ENCODE data around the gene PDE4D. TPM values are rescaled to one million over a fixed set of nuclear protein-coding genes. Genes with fewer than 3 reads are reported as not detected.

Gene PDE4D
- total RNA-seq, 1 experiment from 2014 or later: 6.5 TPM

DNA sequence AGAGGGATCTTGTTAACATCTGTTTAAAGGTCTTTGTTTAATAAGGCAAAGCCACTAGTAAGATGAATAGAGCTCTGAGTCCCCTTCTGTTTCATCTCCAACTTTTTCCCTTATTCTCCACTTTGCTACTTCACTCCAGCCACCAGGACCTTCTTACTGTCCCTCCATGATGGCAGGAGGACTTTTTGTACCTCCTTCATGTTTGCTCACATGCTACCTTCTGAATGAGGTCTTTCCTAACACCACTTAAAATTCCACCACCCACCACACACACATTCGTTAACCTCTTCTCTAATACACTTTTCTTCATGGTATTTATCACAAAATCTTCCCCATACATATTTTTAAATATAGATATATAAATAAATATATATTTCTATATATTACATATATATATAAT, 501.9 kb downstream of the PDE4D start:
- no peak for DNase-seq (ENCODE audit: low spot score)
- intact Hi-C loops (cut with micrococcal nuclease; ENCODE audit: unreplicated experiment): loop anchor here (5.0 kb wide), 3 partner anchors 106 to 406 kb away; no protein-coding TSS in a partner anchor
- no peak overlapping the region for H3K27ac ChIP-seq (ENCODE audit: low read depth, low read length, poor library complexity, severe bottlenecking)
- ChIA-PET POLR2A (ENCODE audit: low non-redundant PET) (no interaction called here), CTCF (no interaction called here)
- TF ChIP-seq EZH2 (IDR thresholded peaks at IDR 0.05; ENCODE audit: borderline replicate concordance, low read depth, low read length, poor library complexity, severe bottlenecking): no peak
- TF ChIP-seq, protein P1, sequence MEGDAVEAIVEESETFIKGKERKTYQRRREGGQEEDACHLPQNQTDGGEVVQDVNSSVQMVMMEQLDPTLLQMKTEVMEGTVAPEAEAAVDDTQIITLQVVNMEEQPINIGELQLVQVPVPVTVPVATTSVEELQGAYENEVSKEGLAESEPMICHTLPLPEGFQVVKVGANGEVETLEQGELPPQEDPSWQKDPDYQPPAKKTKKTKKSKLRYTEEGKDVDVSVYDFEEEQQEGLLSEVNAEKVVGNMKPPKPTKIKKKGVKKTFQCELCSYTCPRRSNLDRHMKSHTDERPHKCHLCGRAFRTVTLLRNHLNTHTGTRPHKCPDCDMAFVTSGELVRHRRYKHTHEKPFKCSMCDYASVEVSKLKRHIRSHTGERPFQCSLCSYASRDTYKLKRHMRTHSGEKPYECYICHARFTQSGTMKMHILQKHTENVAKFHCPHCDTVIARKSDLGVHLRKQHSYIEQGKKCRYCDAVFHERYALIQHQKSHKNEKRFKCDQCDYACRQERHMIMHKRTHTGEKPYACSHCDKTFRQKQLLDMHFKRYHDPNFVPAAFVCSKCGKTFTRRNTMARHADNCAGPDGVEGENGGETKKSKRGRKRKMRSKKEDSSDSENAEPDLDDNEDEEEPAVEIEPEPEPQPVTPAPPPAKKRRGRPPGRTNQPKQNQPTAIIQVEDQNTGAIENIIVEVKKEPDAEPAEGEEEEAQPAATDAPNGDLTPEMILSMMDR (conservative IDR thresholded peaks at IDR 0.05; ENCODE audit: low read depth, low read length): no peak
- peaks cover 5% of the 10 kb centered on the region for H3K27me3 ChIP-seq (replicated peaks; ENCODE audit: insufficient read depth, low read depth, low read length, poor library complexity)
- no peaks in the 10 kb centered on the region for H3K4me1 ChIP-seq (ENCODE audit: insufficient read depth, low read length, poor library complexity, severe bottlenecking)
- H3K9me3 ChIP-seq (ENCODE audit: low read depth, low read length, poor library complexity, severe bottlenecking): no peaks in the 10 kb centered on the region
- no peaks in the 10 kb centered on the region for H3K36me3 ChIP-seq (ENCODE audit: insufficient read depth, low read length, poor library complexity, severe bottlenecking)
- no TSS peak for BruUV-seq (replicated peaks)
- no peak overlapping the region for H3K4me3 ChIP-seq (ENCODE audit: low read depth, low read length, poor library complexity, severe bottlenecking)

DNA sequence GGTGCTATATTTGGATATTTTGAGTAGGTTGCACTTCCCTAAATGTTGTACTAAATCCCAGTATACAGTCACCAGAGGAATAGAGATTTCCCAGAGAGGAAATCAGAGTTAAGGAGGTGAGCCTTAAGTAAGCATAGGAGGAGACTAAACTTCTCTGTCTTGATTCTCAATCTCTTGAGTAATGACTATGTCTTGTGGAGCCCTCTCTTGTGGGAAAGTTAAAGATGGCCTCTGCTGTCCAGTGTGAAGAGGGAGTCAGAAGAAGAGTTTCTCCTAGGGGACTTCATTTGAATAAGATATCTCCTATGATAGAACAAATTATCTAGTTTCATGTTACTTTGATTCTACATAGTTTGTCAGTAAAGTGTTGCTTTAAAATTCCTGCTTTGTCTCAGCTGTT, 502.5 kb downstream of the PDE4D start:
- ChIA-PET POLR2A (ENCODE audit: low non-redundant PET) (no interaction called here), CTCF (no interaction called here)
- H3K36me3 ChIP-seq (ENCODE audit: insufficient read depth, low read length, poor library complexity, severe bottlenecking): no peaks in the 10 kb centered on the region

GRCh38 chr5:59390074-59390659, 503.4 kb downstream of the PDE4D start:
- DNase-seq (ENCODE audit: low spot score): peak; percentile 35
- no peaks in the 10 kb centered on the region for H3K9me3 ChIP-seq (ENCODE audit: low read depth, low read length, poor library complexity, severe bottlenecking)
- ChIA-PET POLR2A (ENCODE audit: low non-redundant PET) (no interaction called here), CTCF (no interaction called here)
- no peak overlapping the region for H3K27ac ChIP-seq (ENCODE audit: low read depth, low read length, poor library complexity, severe bottlenecking)
- no peak for TF ChIP-seq EZH2 (IDR thresholded peaks at IDR 0.05; ENCODE audit: borderline replicate concordance, low read depth, low read length, poor library complexity, severe bottlenecking)
- TF ChIP-seq, protein P1 (conservative IDR thresholded peaks at IDR 0.05; ENCODE audit: low read depth, low read length): peak; percentile 71
- H3K27me3 ChIP-seq (replicated peaks; ENCODE audit: insufficient read depth, low read depth, low read length, poor library complexity): peaks cover 5% of the 10 kb centered on the region
- H3K4me3 ChIP-seq (ENCODE audit: low read depth, low read length, poor library complexity, severe bottlenecking): no peak overlapping the region
- no peaks in the 10 kb centered on the region for H3K4me1 ChIP-seq (ENCODE audit: insufficient read depth, low read length, poor library complexity, severe bottlenecking)
- intact Hi-C loops (cut with micrococcal nuclease; ENCODE audit: unreplicated experiment): loop anchor here (1.0 to 5.0 kb wide), 4 partner anchors 107 to 407 kb away; no protein-coding TSS in a partner anchor
- H3K36me3 ChIP-seq (ENCODE audit: insufficient read depth, low read length, poor library complexity, severe bottlenecking): no peaks in the 10 kb centered on the region
- no TSS peak for BruUV-seq (replicated peaks)

More for the DNA sequence above, 502.5 kb downstream of the PDE4D start:
- BruUV-seq (replicated peaks): no TSS peak
- H3K27ac ChIP-seq (ENCODE audit: low read depth, low read length, poor library complexity, severe bottlenecking): no peak overlapping the region
- H3K4me1 ChIP-seq (ENCODE audit: insufficient read depth, low read length, poor library complexity, severe bottlenecking): no peaks in the 10 kb centered on the region
- intact Hi-C loops (cut with micrococcal nuclease; ENCODE audit: unreplicated experiment): loop anchor here (1.0 to 5.0 kb wide), 4 partner anchors 106 to 406 kb away; no protein-coding TSS in a partner anchor
- no peak for TF ChIP-seq EZH2 (IDR thresholded peaks at IDR 0.05; ENCODE audit: borderline replicate concordance, low read depth, low read length, poor library complexity, severe bottlenecking)
- TF ChIP-seq, protein P1 (conservative IDR thresholded peaks at IDR 0.05; ENCODE audit: low read depth, low read length): no peak
- peaks cover 5% of the 10 kb centered on the region for H3K27me3 ChIP-seq (replicated peaks; ENCODE audit: insufficient read depth, low read depth, low read length, poor library complexity)
- no peak for DNase-seq (ENCODE audit: low spot score)
- no peak overlapping the region for H3K4me3 ChIP-seq (ENCODE audit: low read depth, low read length, poor library complexity, severe bottlenecking)
- no peaks in the 10 kb centered on the region for H3K9me3 ChIP-seq (ENCODE audit: low read depth, low read length, poor library complexity, severe bottlenecking)
